ENCODE data around the gene WFDC6.

The WFDC6 gene

DNA sequence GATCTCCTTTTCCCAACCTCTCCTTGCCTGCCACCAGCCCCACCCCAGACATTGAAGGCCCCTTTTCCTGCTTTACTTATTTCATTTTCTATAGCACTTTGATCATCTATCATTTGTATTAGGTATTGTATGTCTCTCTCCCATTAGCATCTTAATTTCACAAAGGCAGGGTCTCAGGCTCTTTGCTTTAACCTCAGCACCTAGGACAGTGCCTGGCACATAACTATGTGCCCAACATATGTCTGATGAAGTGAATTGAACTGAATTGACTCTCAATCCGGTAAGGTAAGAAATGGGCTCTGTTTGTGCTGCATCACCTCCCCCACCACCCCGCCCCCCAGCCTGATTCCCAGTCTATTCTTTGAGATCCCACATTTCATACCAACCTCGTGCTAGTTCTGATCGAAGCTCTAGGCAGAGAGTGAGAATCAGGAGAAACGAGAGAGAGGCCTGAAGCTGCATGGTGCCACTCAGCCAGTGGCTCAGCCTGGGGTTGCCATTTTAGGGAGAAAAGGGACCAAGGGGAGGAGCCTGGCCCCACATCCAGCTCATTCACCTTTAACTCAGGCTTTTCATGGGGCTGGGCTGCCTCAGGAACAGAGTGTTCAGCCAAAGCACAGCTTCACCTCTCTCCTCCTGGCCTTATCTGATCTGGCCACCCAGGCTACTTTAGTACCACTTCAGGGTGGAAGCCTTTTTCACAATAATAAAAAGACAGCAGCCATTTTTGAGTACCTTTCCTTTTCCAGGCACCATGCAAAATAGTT, 24.0 kb downstream of the WFDC6 start, which contains the start of gene SPINT3:
Gene SPINT3 (minus strand): TSS at position 476 of the 767 bp plus-strand sequence. CDS start 14 bp downstream, at position 462.
- no peak for DNase-seq (ENCODE audit: low spot score)

DNA sequence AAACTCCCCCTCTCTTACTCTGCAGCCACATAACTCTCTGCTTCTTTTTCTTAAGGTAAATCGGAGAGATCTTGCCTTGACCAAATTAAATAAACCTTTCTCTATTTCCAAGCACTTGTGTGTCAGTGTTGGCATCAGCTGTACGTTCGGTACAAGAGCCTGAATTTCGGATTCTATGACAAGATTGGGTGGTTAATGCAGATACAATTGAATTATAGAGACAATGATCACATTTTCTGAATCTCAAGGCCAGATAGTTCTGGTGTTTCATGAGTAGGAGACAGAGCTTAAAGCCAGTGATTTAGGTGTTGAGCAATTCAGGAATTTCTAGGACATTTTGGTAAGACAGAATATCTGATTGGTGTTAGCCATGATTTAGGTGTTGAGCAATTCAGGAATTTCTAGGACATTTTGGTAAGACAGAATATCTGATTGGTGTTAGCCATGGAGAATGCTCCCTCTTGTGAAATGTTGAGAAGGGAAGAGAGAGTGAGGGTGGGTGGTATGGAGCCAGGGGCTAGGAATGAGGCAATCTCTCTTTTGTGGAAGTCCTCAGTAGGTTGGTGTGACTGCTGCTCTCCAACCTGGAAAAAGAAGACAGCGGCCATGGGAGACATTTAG, 28.9 kb downstream of the WFDC6 start:
- no peak for DNase-seq (ENCODE audit: low spot score)

DNA sequence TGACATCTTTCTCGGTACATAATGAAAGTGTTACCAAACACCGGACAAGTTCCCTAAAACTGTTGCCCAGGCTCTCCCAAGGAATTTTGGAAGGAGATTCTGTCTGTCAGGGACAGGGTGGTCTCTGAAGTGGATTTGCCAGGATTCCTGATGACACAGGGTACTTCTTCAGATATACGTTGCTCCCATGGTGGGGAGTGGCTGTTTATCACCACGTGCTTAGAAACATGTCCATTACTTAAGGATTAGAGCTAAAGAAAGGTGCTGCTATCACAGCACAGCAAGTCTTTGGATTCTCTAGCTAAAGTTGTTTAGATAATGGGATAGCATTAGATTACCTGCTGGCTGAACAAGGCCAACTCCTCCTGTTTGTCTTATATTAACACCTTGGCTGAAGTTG, 30.2 kb downstream of the WFDC6 start:
- DNase-seq (ENCODE audit: low spot score), result no peak

GRCh38 chr20:45508068-45508886, 31.0 kb downstream of the WFDC6 start:
- DNase-seq (ENCODE audit: low spot score), result no peak

- no peak for DNase-seq (ENCODE audit: low spot score)
These were observed 32.1 kb downstream of the WFDC6 start for GRCh38 chr20:45507011-45507820.

GRCh38 chr20:45506398-45506797, 32.9 kb downstream of the WFDC6 start:
- DNase-seq (ENCODE audit: low spot score), result no peak

DNA sequence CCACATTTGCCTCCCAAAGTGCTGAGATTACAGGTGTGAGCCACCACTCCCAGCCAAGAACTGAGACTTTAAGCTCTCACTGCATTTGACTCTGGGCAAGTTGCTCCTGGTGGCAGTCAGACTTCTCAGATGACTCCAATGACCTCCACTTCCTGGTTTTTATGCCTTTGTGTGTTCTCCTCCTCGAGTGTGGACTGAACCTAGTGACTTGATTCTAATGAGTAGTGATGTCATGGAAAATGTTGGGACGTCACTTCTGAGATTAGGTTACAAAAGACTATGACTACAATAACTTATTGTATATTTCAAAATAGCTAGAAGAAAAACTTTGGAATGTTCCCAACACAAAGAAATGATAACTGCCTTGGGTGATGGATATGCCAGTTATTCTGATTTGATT, 35.9 kb downstream of the WFDC6 start:
- DNase-seq (ENCODE audit: low spot score), result no peak

DNA sequence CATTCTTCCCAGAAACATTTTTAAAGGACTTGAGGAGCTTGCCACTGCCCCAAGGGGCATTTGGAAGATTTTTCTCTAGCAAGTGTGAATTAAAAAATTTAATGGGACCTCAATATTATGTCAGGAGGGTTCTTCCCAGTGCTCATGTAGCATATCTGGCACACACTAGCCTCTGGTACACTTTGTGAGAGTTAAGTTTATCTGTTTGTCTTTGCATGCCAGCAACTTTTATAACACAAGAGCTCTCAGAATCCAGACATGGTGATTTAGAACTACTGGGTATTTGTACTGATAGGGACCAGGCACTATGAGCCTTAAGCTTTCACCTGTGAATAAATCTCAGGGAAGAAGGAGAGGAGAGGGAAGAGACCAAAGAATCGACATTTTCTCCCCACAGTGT, 36.7 kb downstream of the WFDC6 start:
- DNase-seq (ENCODE audit: low spot score), result no peak

GRCh38 chr20:45501600-45501999, 37.7 kb downstream of the WFDC6 start:
- no peak for DNase-seq (ENCODE audit: low spot score)

- no peak for DNase-seq (ENCODE audit: low spot score)
These were observed 39.3 kb downstream of the WFDC6 start for GRCh38 chr20:45500022-45500421.

- DNase-seq (ENCODE audit: low spot score), result no peak
These were observed 41.2 kb downstream of the WFDC6 start for GRCh38 chr20:45497971-45498494.

DNA sequence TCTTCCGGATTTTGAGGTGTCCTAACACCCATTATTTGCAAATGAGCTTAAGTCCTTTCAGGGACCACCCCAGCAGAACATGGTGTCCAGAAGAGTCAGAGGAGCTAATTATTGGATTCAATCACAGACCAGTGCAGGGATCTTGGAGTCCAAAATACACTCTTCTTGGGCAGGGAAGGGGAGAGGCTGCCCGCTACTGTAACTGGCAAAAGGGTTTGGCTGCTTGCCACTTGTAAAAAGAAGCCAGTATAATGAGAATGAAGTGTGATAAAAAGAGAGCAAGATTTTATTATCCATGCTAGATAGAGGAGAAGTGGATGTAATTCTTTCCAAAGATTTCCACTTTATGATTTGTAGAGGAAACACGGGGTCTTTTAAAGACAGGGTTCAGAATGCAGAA, 43.1 kb downstream of the WFDC6 start:
- no peak for DNase-seq (ENCODE audit: low spot score)

DNA sequence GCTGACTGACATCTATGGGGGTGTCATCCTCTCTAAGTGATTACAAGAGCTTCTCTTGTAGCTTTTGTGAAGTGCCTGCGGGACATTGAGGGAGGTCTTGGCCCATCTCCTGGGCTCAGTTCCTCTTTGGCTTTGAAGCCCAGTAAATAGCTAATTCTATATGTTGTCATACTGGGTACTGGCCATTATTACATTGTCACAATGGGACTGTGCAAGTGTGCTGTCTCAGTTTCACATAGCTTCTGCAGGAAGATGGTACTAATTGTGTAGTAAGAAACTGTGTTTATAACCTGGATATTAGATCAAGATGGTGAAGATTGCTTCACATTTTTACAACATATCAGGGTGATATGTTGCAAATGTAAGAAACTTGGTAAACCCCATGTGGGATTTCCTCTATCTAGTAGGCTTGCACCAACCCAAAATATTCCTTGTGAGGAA, 43.8 kb downstream of the WFDC6 start:
- DNase-seq (ENCODE audit: low spot score), result no peak

DNA sequence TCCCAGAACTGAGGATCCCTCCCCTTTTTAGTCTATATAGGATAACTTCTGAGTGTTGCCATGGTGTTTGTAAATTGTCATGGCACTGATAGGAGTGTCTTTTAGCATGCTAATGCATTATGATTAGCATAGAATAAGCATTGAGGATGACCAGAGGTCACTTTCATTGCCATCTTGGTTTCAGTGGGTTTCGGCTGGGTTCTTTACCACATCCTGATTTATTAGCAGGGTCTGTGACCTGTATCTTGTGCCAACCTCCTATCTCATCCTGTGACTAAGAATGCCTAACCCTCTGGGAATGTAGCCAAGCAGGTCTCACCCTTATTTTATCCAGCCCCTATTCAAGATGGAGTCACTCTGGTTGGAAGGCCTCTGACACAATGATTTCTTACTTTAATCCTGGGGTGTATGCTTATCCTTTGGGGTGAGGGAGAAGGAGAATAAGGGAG, 50.2 kb downstream of the WFDC6 start:
- no peak for DNase-seq (ENCODE audit: low spot score)

GRCh38 chr20:45487231-45487635, 52.0 kb downstream of the WFDC6 start:
- peak; percentile 76 for DNase-seq (ENCODE audit: low spot score)

- DNase-seq (ENCODE audit: low spot score), result no peak
These were observed 53.9 kb downstream of the WFDC6 start for GRCh38 chr20:45485388-45485787.

DNA sequence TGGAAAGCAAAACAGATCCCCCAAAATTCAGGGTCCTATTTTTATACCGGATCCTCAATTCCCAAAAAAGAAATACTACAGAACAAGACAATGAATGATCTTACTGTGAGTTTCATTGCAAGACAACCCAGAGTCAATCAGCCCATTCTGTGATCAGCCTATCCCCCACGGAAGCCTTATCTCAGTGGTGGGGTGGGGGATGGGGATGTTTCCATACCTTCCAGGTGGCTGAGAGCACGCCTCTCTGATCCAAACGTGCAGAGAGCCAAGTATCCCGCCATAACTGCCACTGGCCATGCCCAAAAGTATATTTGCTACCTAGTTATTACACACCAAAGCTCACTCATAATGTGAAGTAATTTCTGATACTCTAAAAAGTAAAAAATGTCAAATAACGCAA, 54.6 kb downstream of the WFDC6 start:
- no peak for DNase-seq (ENCODE audit: low spot score)
